Erythroblast (primary cell): Measurements from ENCODE around the gene TMEM47.
A peak's percentile ranks its signal among the peaks of the same experiment; 100 is the strongest.

Source experiments
- DNase-seq, 2 experiments: peaks; one replicate each; lab custom pipeline; 2025; lab: John Stamatoyannopoulos, UW
- GATA1 ChIP-seq: IDR thresholded peaks from 2 replicates; pipeline ENCODE4 v1.6.1; 2011; ENCODE audit warnings: low read depth, mild to moderate bottlenecking, control low read depth, low read length, moderate library complexity
- POLR2A ChIP-seq: IDR thresholded peaks from 2 replicates; pipeline ENCODE4 v1.6.1; 2011; ENCODE audit warnings: mild to moderate bottlenecking, low read length

Gene TMEM47

DNA sequence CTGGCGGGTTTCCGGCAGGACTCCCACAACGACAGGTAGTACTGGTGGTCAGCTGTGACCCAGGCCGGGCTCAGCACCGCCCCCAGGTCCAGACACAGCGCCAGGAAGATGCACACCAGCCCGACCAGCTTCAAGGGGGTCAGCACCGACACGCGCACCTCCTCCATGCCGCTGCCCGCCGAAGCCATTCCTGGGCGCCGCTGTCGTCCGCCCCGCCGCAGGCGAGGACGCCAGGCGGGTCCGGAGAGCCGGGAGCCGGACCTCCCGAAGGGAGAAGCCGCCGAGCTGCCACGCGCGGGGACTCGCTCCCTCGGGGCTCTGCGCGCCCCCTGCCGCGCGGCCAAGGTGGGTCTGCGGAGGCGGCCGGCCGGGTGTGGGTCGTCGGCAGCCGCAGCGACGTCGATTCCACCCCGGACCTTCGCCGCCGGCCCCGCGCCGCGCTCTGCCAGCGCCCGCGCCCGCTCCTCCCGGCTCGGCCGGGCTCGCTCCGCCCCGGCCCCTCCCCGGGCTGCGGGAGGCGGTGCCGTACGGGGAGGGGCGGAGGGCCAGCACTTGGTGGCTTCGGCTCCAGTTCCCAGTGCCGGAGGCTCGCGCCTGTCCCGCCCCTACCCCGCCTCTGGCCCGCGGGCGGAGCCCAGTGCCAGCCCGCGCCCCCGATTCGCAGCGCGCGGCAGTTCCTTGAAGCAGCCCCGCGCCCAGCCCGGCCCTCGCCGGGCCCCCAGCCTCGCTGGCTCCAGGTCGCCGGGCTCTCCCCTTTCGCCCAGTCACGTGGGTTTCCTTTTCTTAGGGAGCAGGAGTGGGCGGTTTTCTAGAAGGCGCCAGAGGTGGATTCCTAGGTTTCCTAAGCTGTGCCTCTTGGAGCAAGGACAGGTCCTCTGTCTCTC, at the start of gene TMEM47:
TSS of gene TMEM47 (minus strand) at position 444 of the 884 bp plus-strand sequence. CDS start at position 188, 256 bp downstream.
- peak; percentile 13 to 22 for DNase-seq
- TF ChIP-seq POLR2A (no peak), GATA1 (no peak)

GRCh38 chrX:34687095-34687494, 30.0 kb upstream of the TMEM47 start:
- DNase-seq: no peak
- TF ChIP-seq POLR2A: no peak
- no peak for TF ChIP-seq GATA1

GRCh38 chrX:34659575-34659974, 2.5 kb upstream of the TMEM47 start:
- no peak for TF ChIP-seq GATA1
- DNase-seq: no peak

- DNase-seq: no peak
- TF ChIP-seq GATA1: no peak
- TF ChIP-seq POLR2A: no peak
Measured at GRCh38 chrX:34658326-34658725, 1.2 kb upstream of the TMEM47 start.

DNA sequence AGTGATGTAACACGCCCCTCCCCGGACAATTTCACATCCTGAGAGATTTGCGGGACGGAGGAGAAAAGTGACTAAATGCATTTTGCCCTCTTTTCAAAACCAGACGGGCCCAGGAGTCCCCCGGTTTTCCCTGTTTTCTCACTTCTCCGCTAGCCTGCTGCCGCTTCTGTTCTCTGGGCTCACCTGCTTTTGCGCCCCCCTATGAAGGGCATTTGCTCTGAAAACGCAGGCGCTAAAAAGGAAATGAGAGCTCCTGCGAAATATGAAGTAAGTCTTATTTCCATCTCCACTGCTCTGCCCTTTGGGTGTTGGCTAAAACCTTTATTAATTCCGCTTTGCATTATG, 613 bp upstream of the TMEM47 start:
- DNase-seq: no peak
- TF ChIP-seq POLR2A (no peak), GATA1 (no peak)

GRCh38 chrX:34656467-34656841, 631 bp downstream of the TMEM47 start:
- no peak for DNase-seq
- TF ChIP-seq POLR2A (no peak), GATA1 (no peak)

DNA sequence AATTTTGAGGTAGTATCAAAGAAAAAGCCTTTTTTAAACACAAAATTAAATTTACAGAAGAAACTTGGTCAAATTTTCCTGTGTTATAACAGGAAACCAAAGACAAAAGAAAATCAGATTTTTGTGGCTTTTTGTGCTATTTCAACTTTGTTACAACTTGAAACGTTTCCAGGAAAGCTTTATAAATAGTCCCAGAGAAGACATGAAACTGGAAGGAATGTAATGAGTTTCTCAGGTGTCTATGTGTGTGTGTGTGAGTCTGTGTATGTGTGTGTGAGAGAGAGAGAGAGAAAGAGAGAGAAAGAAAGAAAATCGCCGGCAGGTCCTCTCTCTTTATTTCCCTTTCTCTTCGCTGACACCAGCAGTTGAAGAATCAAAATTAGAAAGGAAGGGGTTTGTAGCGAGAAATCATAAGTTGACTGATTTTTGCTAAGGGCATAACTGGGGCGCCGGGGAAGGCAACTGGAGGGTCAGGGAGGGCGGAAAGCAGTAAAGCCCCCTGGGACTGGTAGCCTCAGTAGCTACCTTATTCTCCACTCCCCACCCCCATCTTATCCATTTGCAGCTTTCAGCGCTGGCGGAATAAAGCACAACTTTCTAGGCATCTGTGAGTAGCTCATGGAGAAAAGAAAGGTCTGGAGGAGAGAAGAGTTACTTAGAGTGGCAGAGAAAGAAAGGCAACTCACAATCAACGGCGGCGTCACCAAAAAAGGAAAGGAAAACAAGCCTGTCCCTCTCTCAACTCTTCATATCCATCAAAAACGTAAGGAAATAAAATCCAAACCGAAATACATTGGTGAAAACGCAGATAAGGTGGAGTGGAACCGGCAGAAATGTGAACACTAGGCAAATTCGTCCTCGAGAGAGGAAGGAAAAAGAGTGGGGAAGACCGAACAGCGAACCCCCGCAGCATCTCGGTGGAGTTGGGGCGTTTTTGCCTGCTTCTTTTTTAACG, 1.3 kb downstream of the TMEM47 start:
- TF ChIP-seq GATA1 (no peak), POLR2A (no peak)
- no peak for DNase-seq

GRCh38 chrX:34654696-34655490, 2.2 kb downstream of the TMEM47 start:
- TF ChIP-seq POLR2A (no peak), GATA1 (no peak)
- no peak for DNase-seq

DNA sequence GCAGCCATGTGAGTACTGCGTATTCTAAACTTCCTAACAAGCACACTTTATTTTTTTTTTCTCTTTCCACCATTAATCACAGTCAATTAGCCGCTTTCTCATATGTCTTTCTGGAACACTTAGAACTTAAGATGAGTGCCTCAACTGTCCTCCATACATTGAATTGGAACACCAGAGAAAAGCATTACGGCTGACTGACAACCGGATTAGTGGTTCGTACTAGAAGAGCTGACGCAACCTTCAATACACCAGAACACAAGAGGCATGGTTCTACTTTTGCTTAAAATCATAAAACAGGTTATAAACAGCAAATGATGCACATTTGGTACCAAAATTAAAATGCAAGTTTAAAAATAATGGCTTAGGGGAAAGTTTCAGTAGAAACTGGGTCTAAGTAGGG, 3.3 kb downstream of the TMEM47 start:
- TF ChIP-seq POLR2A: no peak
- no peak for TF ChIP-seq GATA1
- no peak for DNase-seq

- DNase-seq: no peak
- TF ChIP-seq POLR2A (no peak), GATA1 (no peak)
Measured at GRCh38 chrX:34642849-34643248, 14.2 kb downstream of the TMEM47 start.

DNA sequence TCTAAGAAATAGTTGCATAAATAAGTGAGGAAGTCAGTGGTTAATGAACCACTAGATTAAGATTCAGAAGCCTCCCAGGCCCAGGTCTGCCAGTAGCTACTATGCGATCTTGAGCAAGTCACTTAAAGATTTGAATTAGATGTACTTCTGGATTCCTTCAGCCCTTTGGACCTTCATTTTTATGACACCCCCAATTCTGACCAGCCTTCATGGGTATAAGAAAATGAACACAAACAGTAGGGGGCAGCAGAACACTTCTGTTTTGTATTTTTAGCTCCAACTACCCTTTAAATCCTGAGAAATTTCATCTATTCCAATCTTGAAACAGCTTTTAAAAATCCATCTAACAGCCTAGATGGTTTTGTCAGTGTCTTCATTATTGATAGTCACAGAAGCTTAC, 19.0 kb downstream of the TMEM47 start:
- TF ChIP-seq GATA1 (no peak), POLR2A (no peak)
- peak; percentile 4 to 36 for DNase-seq

GRCh38 chrX:34634349-34634748, 22.7 kb downstream of the TMEM47 start:
- TF ChIP-seq GATA1 (no peak), POLR2A (no peak)
- DNase-seq: no peak

GRCh38 chrX:34632384-34632783, 24.7 kb downstream of the TMEM47 start:
- no peak for DNase-seq
- TF ChIP-seq POLR2A: no peak
- no peak for TF ChIP-seq GATA1
